HG02943 (cell line): Measurements from ENCODE around the gene YAP1.
"Not testable (repeated sequence)": the region's sequence is repeated elsewhere in the genome, so short reads cannot be mapped to it uniquely, and the experiment has no call there.

Experiments
- ATAC-seq: cut with Tn5 transposase; IDR thresholded peaks from one replicate; pipeline ENCODE4 v1.9.1; 2021; ENCODE audit warnings: mild to moderate bottlenecking, low read depth, moderate library complexity; ENCODE audit not compliant: unreplicated experiment

YAP1 gene

GRCh38 chr11:102234779-102235439 is 124.7 kb downstream of the YAP1 start:
- no peak for ATAC-seq

- no peak for ATAC-seq
Measured at GRCh38 chr11:102237096-102237735, 127.0 kb downstream of the YAP1 start.

- ATAC-seq: no peak
Measured at GRCh38 chr11:102238391-102238821, 128.2 kb downstream of the YAP1 start.

GRCh38 chr11:102239448-102239847 is 129.2 kb downstream of the YAP1 start:
- ATAC-seq: no peak

- no peak for ATAC-seq
Measured at GRCh38 chr11:102239911-102240310, 129.7 kb downstream of the YAP1 start.

GRCh38 chr11:102240502-102240901 is 130.3 kb downstream of the YAP1 start:
- ATAC-seq: no peak

GRCh38 chr11:102241026-102241425 is 130.8 kb downstream of the YAP1 start:
- no peak for ATAC-seq

- ATAC-seq: no peak
Measured at GRCh38 chr11:102243399-102243884, 133.2 kb downstream of the YAP1 start.

GRCh38 chr11:102244681-102245409 is 134.6 kb downstream of the YAP1 start:
- no peak for ATAC-seq

GRCh38 chr11:102251423-102251822 is 141.2 kb downstream of the YAP1 start:
- no peak for ATAC-seq

- no peak for ATAC-seq
Measured at GRCh38 chr11:102252339-102252891, 142.2 kb downstream of the YAP1 start.

- ATAC-seq: no peak
Measured at GRCh38 chr11:102253020-102253715, 142.9 kb downstream of the YAP1 start.

- ATAC-seq: no peak
Measured at GRCh38 chr11:102254047-102254446, 143.8 kb downstream of the YAP1 start.

GRCh38 chr11:102256251-102256650 is 146.0 kb downstream of the YAP1 start:
- ATAC-seq: no peak

GRCh38 chr11:102260241-102260640 is 150.0 kb downstream of the YAP1 start:
- no peak for ATAC-seq

GRCh38 chr11:102263379-102264003 is 153.2 kb downstream of the YAP1 start:
- ATAC-seq: no peak

GRCh38 chr11:102264704-102265103 is 154.5 kb downstream of the YAP1 start:
- not testable (repeated sequence) for ATAC-seq

- no peak for ATAC-seq
Measured at GRCh38 chr11:102266099-102266498, 155.9 kb downstream of the YAP1 start.

- ATAC-seq: no peak
Measured at GRCh38 chr11:102267609-102268008, 157.4 kb downstream of the YAP1 start.
